ENCODE data around the gene SNX32. TPM values are rescaled to one million over a fixed set of nuclear protein-coding genes. Genes with fewer than 3 reads are reported as not detected.

Gene SNX32
- total and polyA plus RNA-seq, 2 of the 13 experiments (the other 11 are each of a cell fraction or from before 2014, with no cell fraction given): 0.09 to 0.34 TPM

GRCh38 chr11:65821107-65821506 lies 12.7 kb upstream of the SNX32 start (continued):
- TF ChIP-seq THAP11 (CRISPR knock-in tag; IDR thresholded peaks at IDR 0.05): peak; percentile 37; the same call in 1 of the 2 replicates
- no peak for TF ChIP-seq ZC3H13 (CRISPR knock-in tag; IDR thresholded peaks at IDR 0.05)
- TF ChIP-seq XRCC5 (optimal IDR thresholded peaks at IDR 0.05; ENCODE audit: low read length): no peak
- no peak for TF ChIP-seq ZNF816 (CRISPR knock-in tag; IDR thresholded peaks at IDR 0.05; ENCODE audit: borderline replicate concordance)
- no peak for TF ChIP-seq ZNF510 (CRISPR knock-in tag; IDR thresholded peaks at IDR 0.05; ENCODE audit: low read depth)
- no peak for TF ChIP-seq MZF1 (CRISPR knock-in tag; IDR thresholded peaks at IDR 0.05; ENCODE audit: borderline replicate concordance)
- no peak for TF ChIP-seq ZBTB21 (CRISPR knock-in tag; IDR thresholded peaks at IDR 0.05)
- TF ChIP-seq, protein P1, sequence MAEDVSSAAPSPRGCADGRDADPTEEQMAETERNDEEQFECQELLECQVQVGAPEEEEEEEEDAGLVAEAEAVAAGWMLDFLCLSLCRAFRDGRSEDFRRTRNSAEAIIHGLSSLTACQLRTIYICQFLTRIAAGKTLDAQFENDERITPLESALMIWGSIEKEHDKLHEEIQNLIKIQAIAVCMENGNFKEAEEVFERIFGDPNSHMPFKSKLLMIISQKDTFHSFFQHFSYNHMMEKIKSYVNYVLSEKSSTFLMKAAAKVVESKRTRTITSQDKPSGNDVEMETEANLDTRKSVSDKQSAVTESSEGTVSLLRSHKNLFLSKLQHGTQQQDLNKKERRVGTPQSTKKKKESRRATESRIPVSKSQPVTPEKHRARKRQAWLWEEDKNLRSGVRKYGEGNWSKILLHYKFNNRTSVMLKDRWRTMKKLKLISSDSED (CRISPR knock-in tag; IDR thresholded peaks at IDR 0.05): no peak
- TF ChIP-seq IRF9 (CRISPR knock-in tag; IDR thresholded peaks at IDR 0.05; ENCODE audit: borderline replicate concordance): no peak
- TF ChIP-seq ZNF275 (CRISPR knock-in tag; IDR thresholded peaks at IDR 0.05; ENCODE audit: borderline replicate concordance): no peak
- TF ChIP-seq, protein P2, sequence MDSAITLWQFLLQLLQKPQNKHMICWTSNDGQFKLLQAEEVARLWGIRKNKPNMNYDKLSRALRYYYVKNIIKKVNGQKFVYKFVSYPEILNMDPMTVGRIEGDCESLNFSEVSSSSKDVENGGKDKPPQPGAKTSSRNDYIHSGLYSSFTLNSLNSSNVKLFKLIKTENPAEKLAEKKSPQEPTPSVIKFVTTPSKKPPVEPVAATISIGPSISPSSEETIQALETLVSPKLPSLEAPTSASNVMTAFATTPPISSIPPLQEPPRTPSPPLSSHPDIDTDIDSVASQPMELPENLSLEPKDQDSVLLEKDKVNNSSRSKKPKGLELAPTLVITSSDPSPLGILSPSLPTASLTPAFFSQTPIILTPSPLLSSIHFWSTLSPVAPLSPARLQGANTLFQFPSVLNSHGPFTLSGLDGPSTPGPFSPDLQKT (CRISPR knock-in tag; IDR thresholded peaks at IDR 0.05; ENCODE audit: borderline replicate concordance): no peak
- peak; percentile 32; the same call in 1 of the 2 replicates for TF ChIP-seq ARID4A (CRISPR knock-in tag; IDR thresholded peaks at IDR 0.05; ENCODE audit: borderline replicate concordance)
- TF ChIP-seq SOX13 (IDR thresholded peaks at IDR 0.05): no peak
- TF ChIP-seq SOX13 (CRISPR knock-in tag; conservative IDR thresholded peaks at IDR 0.05 in 1 of 2, IDR thresholded peaks at IDR 0.05 in 1 of 2): no peak
- TF ChIP-seq KDM4B (CRISPR knock-in tag; IDR thresholded peaks at IDR 0.05): no peak
- TF ChIP-seq, protein P3, sequence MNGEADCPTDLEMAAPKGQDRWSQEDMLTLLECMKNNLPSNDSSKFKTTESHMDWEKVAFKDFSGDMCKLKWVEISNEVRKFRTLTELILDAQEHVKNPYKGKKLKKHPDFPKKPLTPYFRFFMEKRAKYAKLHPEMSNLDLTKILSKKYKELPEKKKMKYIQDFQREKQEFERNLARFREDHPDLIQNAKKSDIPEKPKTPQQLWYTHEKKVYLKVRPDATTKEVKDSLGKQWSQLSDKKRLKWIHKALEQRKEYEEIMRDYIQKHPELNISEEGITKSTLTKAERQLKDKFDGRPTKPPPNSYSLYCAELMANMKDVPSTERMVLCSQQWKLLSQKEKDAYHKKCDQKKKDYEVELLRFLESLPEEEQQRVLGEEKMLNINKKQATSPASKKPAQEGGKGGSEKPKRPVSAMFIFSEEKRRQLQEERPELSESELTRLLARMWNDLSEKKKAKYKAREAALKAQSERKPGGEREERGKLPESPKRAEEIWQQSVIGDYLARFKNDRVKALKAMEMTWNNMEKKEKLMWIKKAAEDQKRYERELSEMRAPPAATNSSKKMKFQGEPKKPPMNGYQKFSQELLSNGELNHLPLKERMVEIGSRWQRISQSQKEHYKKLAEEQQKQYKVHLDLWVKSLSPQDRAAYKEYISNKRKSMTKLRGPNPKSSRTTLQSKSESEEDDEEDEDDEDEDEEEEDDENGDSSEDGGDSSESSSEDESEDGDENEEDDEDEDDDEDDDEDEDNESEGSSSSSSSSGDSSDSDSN (CRISPR knock-in tag; IDR thresholded peaks at IDR 0.05): 0 out of 2 replicates have a peak, but pooled peaks have one; percentile 22
- TF ChIP-seq ELF1 (CRISPR knock-in tag; IDR thresholded peaks at IDR 0.05): peak; percentile 63
